NCI-H526 (cell line): ENCODE data around the gene SLC9A2.
A peak's percentile ranks its signal among the peaks of the same experiment; 100 is the strongest.

ENCODE experiments used
- DNase-seq, 2 experiments: peaks; one replicate each; lab custom pipeline; 2025; lab: John Stamatoyannopoulos, UW

Gene SLC9A2

DNA sequence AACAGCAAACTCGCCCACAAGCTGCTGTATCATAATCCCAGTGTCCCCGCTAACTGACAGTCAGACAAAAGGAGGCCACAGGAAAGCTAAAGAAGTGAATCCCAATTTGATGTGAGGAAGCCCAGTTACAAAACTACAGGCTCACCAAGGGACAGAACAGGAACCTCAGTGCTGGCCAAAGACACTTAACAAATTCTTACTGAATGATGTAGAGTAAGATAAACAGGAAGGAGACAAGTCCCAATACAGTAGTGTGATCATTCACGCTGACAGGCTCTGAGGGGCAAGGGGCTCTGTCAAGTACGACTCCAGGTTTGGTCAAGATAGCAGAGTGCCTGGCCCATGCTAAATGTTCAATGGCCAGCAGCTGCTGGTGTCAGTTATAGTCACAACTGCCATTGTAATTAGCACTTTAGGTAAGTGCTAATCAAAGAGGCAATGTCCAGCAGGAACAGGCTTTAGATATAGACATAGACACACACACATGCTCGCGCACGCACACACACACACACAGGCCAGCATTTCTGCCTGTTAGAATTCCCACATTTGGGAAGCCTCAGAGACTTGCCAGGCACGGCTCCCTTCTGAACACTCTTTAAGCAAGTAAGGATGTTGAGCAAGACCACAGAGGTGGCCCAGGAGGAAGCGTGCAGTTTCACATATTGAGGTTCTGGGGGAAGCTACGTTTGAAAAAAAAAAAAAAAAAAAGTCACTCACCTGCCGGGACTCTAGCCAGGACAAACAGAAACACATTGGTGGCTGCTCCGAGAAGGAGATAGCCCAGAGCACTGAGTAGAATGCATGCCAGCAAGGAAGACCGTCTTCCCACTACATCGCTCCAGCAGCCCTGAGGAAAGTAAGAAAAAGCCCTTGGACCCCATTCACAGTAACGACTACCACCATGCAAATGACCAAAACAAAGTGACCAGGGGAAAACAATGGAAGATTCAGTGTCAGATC, 107.1 kb downstream of the SLC9A2 start:
- no peak for DNase-seq

DNA sequence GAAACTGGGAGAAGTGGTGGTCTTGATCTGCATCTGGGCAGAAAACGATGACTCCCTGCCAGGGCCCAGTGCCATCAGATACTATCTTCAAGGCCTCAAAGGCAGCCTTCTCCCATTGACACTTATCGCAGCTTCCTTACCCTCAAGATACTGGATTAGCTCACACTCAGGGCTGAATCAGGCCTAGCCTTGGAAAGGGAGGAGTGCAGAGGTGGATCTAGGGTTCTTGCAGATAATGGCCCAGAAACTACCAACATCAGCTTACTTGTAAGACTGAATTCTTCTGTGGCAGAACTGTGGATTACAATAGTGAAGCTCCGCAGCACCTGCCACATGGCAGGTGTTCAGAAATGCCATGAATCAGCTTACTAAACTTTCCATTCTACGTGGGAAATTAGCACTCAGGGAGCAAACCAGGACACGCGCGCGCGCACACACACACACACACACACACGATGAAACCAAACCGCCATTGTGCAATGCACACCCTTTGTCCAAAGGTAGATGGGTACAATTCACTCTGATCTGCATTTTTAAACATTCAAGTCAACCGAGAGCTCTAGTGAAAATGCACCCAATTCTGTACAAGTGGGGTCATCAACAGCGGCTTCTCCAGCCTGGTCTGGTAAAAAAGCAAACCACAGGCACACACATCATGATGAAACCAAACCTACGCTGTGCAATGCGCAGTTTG, 116.2 kb downstream of the SLC9A2 start:
- DNase-seq, result peak; percentile 29 to 57

DNA sequence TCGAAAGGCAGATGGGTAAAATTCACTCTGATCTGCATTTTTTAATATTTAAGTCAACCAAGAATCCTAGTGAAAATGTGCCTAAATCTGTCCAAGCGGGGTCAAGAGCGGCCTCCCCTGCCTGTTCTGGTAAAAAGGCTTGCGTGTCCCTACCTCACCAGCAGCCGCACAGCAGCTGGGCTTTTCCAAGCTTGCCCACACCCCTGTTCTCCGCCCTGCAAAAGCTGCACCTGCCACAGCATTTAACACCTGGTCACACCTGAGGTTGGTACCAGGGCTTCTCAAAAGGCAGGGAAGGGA, 116.7 kb downstream of the SLC9A2 start:
- peak; percentile 78 to 81 for DNase-seq

DNA sequence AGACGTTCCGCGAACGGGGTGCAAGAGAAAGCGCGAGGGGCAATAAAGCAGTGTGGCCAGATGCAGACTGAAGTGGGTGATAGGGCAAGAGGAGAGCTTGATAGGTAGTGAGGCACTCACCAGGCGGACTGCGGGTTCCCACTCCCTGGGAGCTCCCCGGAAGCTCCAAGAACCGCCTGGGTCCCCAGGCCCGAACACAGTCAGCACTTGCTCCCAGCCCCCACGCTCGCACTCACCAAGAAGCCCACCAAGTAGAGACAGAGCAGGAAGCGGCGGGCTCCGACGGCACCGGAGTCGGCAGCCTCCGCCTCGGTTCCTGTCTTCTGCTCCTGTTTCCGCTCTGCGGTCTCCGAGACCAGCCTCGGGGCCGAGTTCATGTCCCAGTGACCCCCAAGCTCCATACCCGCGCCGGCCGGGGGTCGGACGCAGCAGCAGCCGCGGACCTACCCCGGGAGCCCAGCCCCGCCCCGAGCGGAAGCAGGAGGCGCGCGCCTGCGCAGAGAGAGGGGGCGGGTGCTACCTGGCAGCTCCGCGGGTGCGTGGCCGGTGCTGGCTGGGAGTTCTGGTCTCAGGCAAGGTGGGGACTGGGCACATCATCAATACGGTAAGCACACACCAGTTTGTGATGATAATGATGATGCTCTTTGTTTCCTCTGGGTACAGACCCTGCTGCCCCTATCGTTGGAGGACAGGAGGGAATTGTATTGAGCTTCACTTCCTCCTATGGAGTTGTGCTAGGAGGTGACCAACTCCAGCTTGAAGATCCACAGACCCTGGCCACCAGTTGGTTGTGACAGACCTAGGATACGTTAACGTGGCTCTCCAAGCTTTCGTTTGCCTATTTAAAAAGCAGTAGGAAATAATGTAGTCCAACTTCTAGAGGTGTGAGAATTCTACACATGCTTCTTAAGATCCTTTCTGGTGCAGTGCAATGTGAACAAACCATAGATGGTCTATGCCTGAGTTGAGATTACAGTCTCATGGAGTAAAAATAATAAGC, 117.4 kb downstream of the SLC9A2 start:
- DNase-seq, result peak; percentile 78 to 90

DNA sequence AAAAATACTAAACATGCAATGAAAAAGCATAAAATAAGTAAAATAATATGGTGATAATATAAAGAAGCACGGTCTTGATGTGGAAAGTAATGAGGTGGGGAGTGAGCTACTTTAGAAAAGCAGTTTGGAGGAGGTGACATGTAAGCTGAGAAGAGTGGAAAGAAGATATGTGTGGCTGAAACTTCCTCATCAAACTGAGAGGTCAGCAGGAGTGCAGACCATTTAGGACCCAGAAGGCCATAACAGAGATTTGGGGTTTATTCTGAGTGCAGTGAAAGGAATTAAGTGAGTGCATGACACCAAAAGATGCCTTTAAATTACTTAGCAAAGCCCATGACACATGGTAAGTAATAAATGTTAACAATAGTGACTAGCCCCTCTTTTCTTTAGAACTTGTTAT, 118.1 kb downstream of the SLC9A2 start:
- DNase-seq, result no peak

DNA sequence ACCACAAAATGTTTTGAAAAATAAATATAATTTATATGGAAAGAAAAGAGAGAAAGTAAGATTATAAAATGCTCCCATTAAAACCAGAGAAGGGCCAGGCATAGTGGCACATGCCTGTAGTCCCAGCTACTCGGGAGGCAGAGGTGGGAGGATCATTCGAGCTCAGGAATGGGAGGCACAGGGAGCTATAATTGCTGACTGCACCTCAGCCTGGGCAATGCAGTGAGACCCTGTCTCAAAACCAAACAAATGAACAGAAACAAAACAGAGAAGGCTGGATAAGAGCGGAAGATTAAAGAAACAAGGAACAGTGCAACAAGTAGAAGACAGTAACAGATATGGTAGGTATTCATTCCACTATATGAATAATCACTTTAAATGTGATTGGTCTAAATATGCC, 123.9 kb downstream of the SLC9A2 start:
- no peak for DNase-seq

DNA sequence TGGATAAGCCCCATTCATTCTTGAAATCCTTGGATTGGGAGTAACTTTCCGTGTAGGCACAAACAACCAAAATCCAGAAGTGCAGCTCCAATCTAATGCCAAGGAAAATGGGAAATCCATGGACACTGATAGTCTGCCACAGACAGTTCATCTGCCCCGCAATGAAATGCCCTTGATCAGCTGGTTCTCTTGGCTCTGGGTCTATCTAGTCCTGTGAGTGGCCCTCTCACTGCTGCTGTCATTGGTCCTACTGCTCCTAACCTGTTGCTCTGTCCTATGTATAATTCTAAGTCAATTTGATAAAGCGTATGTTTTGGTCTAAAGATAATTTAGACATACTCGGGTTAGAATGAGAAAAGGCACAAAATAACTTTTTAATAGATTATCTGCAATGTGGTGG, 128.8 kb downstream of the SLC9A2 start:
- no peak for DNase-seq

DNA sequence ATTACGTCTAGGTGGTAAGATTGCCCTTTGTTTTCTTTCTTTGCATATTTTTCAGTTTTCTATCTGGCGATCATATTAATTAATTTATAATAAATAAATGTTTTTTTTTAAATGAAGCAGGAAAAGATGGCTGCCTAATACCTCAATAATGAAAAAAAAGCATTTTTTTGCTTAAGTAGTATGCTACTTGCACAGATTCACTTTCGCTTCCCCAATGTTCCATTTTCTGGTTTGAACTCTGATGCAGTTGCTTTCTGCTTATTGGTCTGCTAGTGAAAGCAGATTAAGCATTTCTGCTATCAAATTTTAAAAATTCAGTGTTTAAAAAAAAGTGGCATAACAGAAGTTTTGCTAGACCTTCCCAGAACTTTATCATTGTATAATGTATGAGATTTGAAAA, 130.6 kb downstream of the SLC9A2 start:
- DNase-seq, result no peak

DNA sequence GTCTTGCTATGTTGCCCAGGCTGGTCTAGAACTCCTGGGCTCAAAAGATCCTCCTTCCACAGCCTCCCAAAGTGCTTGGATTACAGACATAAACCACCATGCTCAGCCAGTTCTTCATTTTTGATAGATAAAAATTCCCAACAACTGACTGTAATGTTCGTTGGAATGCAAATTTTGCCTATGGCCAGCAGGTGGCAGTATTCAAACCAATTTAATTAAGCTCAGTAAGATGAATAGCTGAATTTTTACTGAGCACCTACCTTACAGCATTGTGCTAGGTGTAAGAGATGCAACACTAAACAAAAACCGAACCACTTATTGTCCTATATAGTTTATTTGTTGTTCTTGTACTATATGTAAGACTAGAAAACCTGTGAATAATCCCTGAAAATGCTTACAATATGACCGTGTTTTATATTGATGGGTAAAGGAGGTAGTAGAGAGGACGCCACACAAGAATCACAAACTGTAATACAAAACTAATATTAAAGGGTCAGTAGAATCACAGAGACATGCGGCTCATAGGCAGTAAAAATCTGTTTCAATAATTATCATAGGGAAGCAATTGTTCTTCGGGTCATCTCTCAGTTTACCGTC, 134.3 kb downstream of the SLC9A2 start:
- peak; percentile 49 to 79 for DNase-seq

DNA sequence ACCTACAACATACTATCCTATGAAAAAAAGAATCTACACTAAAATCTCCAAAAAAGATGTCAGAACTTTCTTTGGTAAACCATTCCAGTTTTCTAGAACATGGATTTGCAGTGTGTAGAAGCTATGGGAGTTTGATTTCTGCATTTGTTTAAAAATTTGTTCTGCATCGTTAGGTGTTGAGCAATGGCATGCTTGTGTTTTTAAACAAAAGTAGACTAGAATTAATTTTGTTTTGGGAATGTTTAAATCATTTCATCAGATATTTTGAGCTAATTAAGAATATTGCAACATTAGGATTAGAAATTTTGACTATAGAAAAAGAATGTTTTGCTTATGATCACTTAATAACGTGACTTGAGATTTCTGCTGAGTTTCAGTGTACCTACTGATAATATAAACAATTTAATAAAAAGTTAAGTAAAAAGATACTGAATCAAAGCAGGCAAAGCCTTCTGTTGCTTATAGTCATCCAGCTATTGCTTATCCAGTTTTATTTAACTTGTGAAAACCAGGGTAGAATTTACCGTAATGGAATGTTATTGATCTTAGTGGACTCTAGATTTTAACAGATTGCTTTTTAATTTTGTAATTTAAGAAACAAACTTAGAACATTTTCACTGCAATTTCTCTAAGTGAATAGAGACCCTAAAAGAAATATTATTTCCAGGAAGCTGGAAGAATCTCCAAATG, 135.2 kb downstream of the SLC9A2 start:
- no peak for DNase-seq

DNA sequence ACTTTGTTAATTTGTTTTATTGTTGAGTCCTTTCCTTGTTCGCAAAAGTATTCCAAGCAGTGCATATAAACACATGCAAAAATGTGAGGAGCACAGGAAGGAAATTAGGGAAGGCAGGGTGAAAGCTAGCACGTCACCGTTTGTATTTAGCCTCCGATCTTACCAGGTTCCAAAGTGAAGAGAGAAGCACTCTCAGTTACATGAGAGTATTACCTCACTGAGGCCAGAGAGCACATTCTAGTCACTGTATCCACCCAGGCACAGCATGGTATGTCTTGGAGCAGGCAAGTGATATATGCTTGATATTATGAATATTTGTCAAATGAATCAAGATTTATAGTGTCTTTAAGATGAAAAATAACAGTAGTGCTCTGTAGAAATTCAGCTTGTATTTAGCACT, 135.9 kb downstream of the SLC9A2 start:
- DNase-seq, result no peak

DNA sequence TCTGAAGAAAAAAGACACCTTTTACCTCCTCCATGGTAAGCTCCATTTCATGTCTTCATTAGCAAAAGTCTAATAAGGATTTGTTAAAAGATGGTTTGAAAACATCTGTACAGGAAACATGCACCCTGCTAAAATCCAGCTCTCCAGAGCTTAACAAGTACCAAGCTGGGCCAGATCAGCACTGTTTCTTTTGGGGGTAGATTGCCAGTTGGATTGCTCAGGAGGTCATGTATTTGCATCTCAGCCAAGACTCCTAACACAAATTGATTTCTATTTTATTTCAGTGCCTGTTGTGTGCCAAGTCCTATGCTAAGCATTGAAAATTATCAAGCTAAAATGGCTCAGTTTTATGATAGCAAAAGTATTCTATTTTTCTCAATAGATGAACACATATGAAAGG, 139.1 kb downstream of the SLC9A2 start:
- DNase-seq, result no peak
